ENCODE results near the gene COQ9.
"Not testable (repeated sequence)": the region's sequence is repeated elsewhere in the genome, so short reads cannot be mapped to it uniquely, and the experiment has no call there.

Gene COQ9

DNA sequence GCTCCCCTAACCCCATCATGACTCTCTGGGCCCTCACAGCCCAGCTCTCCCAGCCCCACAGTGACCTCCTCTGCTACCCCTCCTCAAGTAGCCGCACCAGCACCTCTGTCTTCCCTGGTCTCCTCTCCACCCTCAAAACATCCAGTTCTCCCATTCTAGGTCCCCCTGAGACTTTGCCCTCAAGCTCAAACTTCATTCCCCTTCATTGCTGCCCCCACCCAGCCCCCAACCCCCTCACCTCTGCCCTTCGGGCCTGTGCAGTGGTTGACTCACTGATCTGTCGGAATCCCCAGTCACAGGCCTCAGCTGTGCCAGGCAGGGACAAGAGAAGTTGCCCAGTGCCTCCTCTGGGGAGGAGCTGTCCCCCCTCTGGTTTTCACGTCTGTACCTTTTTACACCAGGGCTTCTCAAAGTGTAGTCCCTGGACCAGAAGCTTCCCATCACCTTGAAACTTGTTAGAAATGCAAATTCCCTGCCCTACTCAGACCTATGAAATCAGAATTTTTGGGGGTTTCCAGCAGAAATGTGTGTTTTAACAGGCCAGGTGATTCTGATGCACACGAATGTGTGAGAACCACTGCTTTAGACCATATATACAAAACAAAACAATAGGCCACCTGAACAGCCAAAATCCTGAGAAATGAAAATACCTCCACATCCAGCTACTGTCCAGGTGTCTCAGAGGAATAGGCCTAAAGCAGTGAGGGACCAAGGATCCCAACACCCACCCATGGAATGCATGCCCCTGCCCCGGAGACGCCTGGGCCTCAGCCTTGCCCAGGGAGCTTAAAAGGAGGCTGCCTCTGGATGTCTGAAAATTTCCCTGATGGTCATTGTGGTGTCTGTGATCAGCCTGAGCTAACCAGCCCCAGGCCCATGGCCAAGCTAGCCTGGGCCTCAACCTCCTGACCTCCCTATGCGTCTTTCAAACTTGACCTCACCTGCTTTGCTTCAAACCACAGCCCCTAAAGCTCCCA, 39.9 kb downstream of the COQ9 start:
- DNase-seq, result no peak

DNA sequence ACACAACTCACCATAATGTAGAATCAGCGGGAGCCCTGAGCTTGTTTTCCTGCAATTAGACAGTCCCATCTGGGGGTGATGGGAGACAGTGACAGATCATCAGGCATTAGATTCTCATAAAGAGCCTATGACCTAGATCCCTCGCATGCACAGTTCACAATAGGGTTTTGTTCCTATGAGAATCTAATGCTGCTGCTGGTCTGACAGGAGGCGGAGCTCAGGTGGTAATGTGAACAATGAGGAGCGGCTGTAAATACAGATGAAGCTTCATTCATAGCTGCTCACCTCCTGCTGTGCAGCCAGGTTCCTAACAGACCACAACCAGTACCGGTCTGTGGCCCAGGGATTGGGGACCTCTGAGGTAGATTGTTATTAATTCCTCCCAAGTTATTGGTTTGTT, 42.0 kb downstream of the COQ9 start:
- no peak for DNase-seq

DNA sequence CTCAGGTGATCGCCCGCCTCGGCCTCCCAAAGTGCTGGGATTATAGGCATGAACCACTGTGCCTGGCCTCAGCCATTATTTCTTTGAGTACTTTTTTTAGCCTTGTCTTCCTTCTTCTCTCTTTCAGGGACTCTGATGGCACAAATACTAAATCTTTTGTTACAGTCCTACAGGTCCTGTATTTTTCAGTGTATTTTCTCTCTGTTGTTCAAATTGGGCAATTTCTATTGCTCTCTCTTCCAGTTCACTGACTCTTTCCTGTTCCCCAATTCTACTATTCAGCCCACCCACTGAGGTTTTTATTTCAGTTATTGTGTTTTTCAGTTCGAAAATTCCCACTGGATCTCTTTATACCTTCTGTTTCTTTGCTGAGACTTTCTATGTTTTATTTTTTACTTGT, 46.5 kb downstream of the COQ9 start:
- DNase-seq, result no peak

DNA sequence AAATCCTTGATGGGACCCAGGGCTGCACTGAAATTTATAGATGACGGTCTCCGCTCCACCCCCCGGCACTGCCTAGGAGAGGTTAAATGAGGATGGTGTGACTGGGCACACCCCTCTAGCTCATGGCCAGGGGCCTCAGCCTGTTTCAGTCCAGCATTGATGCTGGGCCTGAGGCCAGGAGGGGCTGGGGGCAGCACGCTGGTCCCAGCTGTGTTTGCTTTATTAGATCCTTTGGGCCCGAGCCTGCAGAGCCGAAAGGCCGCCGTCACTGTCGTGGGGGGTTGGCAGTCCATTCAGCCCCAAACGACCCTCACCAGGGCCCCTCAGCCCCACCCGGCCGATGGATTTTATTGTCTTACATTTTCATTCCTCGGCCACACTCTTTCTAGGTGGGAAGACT, 49.8 kb downstream of the COQ9 start:
- no peak for DNase-seq

DNA sequence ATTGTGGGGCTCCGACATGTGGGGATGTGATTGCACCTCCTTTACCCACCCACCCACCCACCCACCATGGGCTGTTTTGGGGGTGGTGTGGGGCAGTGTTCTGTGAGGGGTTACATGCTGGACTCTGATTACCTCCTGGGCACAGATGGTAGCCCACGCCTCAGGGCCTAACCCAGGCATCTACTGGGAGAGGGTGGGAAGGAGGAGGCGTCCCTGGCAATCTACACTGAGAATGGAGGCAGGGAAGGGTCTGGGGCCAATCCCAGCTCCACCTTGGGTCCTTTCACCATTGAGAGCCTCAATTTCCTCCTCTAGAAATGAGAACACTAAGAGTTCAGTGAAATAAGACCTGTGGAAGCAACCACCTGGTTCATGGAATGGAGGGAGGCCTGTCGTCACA, 50.8 kb downstream of the COQ9 start:
- no peak for DNase-seq

DNA sequence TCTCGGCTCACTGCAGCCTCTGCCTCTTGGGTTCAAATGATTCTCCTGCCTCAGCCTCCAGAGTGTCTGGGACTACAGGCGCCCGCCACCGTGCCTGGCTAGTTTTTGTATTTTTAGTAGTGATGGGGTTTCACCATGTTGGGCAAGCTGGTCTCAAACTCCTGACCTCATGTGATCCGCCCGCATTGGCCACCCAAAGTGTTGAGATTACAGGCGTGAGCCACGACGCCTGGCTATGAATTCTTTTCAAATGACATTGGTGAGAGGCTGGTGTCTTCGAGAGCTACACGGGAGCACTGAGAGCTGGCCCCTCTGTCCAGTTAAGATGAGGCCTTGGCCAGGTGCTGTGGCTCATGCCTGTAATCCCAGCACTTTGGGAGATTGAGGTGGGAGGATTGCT, 52.7 kb downstream of the COQ9 start:
- DNase-seq, result not testable (repeated sequence)

DNA sequence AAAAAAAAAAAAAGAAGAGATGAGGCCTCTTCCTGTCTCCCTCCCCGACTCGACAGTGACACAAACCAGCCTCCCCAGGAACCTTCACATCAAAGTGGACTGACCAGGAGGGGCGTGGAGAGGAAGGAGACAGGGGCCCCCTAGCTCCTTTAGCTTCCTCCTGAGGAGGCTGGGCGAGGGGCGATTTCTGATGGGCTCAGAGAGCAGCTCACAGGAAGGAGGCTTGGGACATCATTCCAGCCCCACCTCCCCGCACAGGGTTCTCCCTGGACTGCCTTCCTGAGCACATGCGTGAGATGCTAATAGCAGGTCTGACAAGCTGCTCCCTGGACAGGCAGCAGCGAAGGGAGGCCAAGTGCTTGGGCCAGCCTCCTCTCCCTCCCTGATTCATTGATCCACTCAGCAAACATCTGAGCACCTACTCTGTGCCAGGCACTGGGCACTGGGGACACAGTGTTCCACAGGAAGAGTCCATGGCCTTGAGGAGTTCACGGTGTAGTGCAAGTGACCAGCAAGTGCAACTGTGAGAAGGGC, 53.4 kb downstream of the COQ9 start:
- no peak for DNase-seq

DNA sequence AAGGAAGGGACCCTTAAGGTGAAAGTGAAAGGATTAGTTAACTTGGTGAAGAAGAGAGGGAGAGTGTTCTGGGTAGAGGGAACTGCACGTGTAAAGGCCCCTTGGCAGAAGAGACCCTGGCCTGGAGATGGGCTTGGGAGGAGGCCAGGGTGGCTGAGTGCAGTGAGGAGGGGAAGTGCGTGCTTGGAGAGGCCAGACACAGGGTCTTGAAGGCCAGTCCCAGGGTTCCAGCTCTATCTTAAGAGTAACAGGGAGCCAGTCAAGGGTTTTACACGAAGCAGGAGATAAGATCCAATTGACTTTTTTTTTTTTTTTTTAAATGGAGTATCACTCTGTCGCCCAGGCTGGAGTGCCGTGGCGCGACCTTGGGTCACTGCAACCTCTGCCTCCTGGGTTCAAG, 54.2 kb downstream of the COQ9 start:
- DNase-seq, result no peak

DNA sequence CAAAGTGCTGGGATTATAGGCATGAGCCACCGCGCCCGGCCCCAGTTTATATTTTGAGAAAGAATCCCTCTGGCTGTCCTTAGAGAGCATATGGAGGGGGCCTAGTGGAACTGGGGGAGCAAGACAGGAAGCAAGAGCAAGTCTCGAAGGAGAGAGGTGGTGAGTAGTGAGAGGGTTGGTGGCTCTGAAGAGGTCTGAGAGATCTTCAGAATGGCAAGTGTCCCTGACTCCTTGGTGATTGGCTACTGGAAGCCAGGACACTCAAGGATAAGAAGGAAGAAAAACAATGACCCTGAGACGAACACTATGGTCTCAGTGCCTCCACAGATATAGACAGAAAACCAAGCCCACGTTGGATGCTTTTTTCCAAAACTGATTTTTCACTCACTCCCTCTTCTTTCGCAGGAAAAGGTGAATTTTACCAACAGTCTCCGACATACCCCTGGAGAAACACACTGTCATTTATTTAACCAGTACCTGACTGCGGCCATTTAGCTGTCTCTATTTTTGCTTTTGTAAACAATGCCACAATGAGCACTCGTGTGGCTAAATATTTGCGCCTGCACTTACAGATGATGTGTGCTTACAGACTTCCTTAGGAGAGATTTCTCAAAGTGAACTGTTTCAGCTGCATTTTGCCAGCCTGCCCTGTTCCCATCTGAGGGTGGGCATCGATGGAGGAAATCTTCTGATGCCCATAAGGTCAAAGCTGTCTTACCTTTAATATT, 54.9 kb downstream of the COQ9 start:
- no peak for DNase-seq

DNA sequence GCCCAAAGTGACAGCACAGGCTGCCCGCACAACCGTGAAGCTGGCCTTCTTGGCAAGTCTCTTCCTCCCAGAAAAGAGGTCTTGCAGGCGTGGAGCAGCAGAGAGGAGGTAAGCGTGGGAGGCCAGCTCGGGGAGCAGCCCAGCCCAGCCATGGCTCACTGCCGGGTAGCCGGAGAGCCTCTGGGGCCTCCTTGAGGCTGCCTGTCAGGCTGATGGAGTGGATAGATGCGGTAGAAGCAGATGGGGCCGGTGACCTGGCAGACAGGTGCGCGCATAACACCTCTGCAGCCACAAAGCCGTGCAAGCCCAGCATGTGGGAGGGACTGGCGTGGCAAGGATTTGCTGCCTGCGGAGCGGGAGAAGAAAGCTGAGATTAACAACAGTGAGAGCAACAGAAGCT, 56.1 kb downstream of the COQ9 start:
- no peak for DNase-seq

DNA sequence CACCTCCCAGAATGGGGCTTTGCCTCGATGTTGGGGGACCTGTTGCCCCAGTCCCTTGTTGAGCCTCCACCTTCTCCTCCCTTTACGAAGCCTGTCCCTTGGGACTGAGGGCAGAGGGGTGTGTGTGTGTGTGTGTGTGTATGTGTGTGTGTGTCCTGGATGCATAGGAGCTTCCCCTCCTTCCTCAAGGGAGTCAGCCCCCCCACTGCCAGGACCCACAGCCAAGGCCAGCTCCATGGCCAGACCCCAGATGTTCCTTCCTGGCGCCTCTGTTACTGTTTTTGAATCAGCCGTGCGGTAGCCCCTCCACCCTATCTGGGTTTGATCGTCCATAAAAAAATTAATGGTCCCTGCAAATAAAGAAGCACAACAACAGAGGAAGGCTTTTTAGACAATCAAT, 56.7 kb downstream of the COQ9 start:
- DNase-seq, result no peak

DNA sequence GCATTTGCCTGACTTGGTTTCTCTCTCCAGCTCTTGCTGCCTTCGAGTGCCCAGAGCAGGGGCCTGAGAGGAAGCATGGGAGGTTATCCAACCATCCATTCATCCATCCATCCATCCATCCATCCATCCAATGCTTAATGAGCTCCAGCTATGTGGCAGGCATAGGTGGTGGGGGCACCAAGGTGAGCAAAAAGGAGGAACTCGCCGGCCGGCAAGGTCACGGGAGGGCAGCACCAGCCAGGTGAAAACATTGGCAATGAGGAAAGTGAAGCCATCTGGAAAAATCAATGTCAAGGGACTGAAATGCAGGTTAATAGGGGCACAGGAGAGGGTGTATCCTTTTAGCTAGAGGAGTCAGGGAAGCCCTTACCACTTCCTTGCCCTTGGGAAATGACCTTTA, 57.2 kb downstream of the COQ9 start:
- no peak for DNase-seq

DNA sequence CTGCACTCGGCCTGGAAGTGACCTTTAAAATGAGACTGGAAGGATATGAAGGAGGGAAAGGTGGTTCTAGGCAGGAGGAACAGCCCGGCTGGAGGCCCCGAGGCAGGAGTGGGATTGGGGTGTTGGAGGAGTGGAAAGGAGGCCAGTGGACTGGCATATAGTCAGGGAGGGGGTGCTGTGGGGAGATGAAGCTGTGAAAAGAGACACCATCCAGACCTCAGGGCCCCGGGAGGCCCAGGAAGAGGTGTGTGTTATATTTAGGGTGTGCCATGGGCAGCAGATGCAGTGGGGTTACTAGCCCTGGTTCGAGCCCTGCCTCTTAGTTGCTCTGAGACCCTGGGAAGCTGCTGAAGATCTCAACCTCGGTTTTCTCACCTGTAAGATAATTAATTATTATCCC, 57.9 kb downstream of the COQ9 start:
- DNase-seq, result no peak

DNA sequence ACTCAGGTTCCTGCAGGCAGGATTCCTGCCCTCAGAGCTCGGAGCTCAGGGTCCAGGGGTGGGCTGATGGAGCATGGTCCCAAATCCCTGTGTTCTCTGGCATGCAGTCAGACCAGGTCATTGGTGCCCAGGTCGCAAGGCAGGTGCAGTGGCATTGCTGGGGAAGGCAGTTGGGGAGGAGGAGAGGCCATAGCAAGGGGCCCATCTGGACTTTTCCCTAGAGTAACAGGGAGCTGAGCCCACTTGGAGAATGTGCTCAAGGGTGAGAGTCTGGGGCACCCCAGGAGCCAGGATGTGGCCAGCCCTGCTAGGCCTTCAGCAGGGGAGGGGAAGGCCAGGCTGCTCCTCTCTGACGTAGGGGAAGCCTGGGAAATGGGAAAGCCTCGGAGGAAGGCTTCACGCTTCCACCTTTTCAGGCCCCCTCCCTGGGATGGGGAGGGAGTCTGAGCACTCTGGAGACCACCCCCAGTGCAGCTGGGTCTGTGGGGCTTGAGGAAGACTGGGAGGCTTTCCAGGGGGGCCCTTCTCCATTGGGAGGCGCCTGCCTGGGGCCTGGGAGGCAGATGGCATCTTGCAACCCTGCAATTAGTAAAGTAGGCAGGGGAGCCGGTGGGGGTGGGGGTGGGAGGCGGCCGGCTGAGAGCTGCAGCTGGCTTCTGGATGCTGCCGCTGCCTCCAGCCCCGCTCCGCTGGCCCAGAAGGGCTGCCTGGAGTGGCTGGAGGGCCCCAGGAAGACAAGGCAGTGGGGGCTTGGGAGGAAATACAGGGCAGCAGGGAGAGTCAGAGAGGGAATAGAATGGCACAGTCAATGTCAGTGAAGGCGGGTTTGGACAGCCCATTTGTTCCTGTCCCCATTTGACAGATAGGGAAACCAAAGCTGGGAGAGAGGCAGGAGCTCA, 60.1 kb downstream of the COQ9 start:
- no peak for DNase-seq

DNA sequence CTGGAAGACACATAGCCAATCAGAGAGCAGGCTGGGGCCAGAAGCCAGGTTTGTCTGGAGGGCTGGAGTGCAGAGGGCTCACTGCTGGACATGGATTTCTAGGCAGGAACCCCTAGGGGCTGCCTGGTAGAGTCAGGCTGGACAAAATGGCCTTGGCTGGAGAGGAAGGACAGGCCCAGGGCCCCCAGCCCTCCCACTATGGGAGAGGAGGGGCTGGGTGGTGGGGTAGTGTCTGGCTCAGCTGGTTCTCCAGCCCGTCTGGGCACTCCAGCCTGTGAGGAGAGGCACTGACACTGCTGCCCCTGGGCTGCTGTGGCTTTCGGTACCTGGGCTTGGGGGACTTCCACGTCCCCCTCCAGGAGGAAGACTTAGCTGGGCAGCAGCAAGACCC, 60.8 kb downstream of the COQ9 start:
- DNase-seq, result no peak

DNA sequence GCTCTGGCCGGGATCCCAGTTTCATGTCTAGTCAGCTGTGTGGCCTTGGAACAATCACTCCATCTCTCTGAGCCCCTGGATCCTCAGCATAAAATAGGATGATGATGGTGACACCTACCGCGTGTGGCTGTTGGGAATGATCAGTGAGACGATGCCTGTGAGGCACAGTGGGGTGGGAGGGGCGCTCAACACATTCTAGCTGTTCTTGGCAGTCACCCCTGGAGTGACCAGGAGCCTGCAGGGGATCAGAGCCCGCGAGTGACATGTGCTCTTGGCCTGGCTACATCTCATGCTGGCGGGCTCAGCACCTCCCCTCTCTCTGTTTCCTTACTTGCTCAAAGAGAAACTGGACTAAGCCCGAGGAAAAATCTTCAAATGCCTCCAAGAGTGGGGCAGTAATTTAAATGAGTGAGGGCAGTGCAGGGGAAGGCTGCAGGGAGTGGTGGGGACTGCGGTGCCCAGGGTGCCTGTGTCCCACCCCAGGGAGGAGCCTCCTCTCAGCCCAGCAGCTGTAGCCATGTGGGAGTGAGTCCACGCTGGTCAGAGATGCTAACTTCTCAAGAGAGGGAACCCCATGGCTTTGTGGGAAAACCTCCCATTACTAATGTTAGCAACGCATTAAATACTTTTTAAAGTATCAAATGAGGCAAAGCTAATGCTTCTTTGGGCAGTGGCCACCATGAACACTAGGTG, 62.1 kb downstream of the COQ9 start:
- DNase-seq, result no peak

DNA sequence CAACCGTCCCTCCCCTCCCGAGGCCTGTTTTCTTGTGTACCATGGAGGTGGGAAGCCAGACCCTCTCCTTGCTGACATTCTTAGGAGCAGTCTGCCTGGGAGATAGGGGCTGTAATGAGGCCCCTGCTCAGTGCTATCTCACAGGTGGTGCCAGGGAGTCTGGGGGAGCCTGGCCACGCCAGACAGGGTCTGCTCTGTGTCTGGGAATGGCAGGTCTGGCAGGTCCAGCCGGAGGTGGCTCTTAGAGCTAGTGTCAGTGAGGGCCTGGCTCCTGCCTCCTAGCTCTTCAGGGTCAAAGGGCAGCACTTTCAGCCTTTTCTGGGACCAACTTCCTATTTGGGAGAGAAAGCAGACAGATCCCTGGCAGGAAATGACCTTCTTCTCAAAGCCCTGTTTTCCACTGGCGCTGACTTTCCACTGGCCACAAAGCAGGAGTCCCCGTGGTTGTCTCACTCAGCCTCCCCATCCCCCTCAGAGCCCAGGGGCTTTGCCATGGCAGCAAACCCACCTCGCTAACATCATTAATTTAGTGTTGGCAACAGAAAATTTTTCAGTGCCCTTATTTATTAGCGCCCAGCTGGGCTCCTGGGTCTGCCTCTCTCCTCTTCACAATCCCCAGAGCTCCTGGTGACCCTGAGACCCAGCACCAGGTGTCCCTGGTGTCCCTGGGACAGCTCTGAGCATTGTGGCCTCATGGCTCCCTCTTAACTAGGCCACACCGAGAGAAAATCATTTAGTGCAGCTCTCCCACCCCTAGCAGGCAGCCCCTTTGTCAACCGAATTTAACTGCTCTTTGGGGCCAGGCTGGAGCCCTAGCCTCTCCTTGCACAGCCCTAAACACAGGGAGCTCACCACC, 63.0 kb downstream of the COQ9 start:
- DNase-seq, result no peak

Data from effector CD8-positive, alpha-beta T cell (primary cell).